CD4-positive, alpha-beta T cell treated with Interferon gamma for 1 hour (primary cell): ENCODE data around the gene XXYLT1.
"Not testable (repeated sequence)": the region's sequence is repeated elsewhere in the genome, so short reads cannot be mapped to it uniquely, and the experiment has no call there.

Source experiments
- DNase-seq: peaks from one replicate; pipeline ENCODE4 v3.0.0-alpha.2; 2020

XXYLT1 gene

GRCh38 chr3:195224156-195224979 lies 46.6 kb downstream of the XXYLT1 start:
- DNase-seq: no peak

- DNase-seq: no peak
Measured at GRCh38 chr3:195221876-195222617, 48.9 kb downstream of the XXYLT1 start.

GRCh38 chr3:195221015-195221853 lies 49.7 kb downstream of the XXYLT1 start:
- no peak for DNase-seq

GRCh38 chr3:195219351-195220230 lies 51.4 kb downstream of the XXYLT1 start:
- DNase-seq: no peak

GRCh38 chr3:195218331-195218730 lies 52.6 kb downstream of the XXYLT1 start:
- not testable (repeated sequence) for DNase-seq

- DNase-seq: not testable (repeated sequence)
Measured at GRCh38 chr3:195215576-195215975, 55.4 kb downstream of the XXYLT1 start.

GRCh38 chr3:195214381-195214780 lies 56.6 kb downstream of the XXYLT1 start:
- no peak for DNase-seq

GRCh38 chr3:195213639-195214315 lies 57.2 kb downstream of the XXYLT1 start:
- DNase-seq: no peak

GRCh38 chr3:195212749-195213375 lies 58.1 kb downstream of the XXYLT1 start:
- no peak for DNase-seq

- no peak for DNase-seq
Measured at GRCh38 chr3:195212033-195212748, 58.8 kb downstream of the XXYLT1 start.

GRCh38 chr3:195210266-195210973 lies 60.5 kb downstream of the XXYLT1 start:
- no peak for DNase-seq

GRCh38 chr3:195209847-195210265 lies 61.1 kb downstream of the XXYLT1 start:
- DNase-seq: no peak

GRCh38 chr3:195209083-195209846 lies 61.7 kb downstream of the XXYLT1 start:
- DNase-seq: no peak

- DNase-seq: no peak
Measured at GRCh38 chr3:195208631-195209030, 62.3 kb downstream of the XXYLT1 start.

GRCh38 chr3:195208183-195208582 lies 62.8 kb downstream of the XXYLT1 start:
- no peak for DNase-seq

- DNase-seq: no peak
Measured at GRCh38 chr3:195207731-195208130, 63.2 kb downstream of the XXYLT1 start.

GRCh38 chr3:195207056-195207455 lies 63.9 kb downstream of the XXYLT1 start:
- no peak for DNase-seq

- DNase-seq: no peak
Measured at GRCh38 chr3:195204360-195205163, 66.4 kb downstream of the XXYLT1 start.
